Measurements from ENCODE around the gene RPA1.

DNA sequence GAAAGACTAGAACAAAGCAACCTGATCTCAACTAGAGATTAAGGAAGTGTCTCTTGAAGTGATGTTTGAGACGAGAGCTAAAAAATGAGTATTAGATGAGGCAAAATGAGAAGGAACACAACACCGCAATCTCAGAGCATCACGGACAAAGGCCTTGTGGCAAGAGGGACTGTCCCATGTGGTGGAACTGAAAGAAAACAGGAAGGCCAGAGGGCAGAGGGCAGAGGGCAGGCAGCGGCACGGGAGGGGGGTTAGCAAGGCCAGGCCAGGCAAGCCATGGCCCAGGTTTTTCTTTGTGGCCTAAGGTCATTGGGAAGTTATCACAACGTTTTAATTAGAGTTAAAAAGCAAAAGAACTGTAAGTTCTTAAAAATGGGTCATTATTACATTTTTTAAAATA, 22.5 kb downstream of the RPA1 start:
- TF ChIP-seq, protein P1, sequence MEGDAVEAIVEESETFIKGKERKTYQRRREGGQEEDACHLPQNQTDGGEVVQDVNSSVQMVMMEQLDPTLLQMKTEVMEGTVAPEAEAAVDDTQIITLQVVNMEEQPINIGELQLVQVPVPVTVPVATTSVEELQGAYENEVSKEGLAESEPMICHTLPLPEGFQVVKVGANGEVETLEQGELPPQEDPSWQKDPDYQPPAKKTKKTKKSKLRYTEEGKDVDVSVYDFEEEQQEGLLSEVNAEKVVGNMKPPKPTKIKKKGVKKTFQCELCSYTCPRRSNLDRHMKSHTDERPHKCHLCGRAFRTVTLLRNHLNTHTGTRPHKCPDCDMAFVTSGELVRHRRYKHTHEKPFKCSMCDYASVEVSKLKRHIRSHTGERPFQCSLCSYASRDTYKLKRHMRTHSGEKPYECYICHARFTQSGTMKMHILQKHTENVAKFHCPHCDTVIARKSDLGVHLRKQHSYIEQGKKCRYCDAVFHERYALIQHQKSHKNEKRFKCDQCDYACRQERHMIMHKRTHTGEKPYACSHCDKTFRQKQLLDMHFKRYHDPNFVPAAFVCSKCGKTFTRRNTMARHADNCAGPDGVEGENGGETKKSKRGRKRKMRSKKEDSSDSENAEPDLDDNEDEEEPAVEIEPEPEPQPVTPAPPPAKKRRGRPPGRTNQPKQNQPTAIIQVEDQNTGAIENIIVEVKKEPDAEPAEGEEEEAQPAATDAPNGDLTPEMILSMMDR (IDR thresholded peaks at IDR 0.05) = no peak
- TF ChIP-seq POLR2AphosphoS5 (IDR thresholded peaks at IDR 0.05; ENCODE audit: insufficient read depth in 1 of 2, low read depth in 1 of 2) (no peak), POLR2A (IDR thresholded peaks at IDR 0.05) (no peak)
